Immature natural killer cell (primary cell): ENCODE measurements around the gene C3orf22. TPM values are rescaled to one million over a fixed set of nuclear protein-coding genes. Genes with fewer than 3 reads are reported as not detected.

ENCODE experiments used
- DNase-seq, 3 donors: peaks; one replicate each; pipeline ENCODE4 v3.0.0; 2022; ENCODE audit warnings: mixed read lengths in 1 of 3
- H3K27ac Mint-ChIP-seq, 6 donors: one replicate each; pipeline ENCODE4 v1.8.0; 2020; ENCODE audit warnings: mixed read lengths in 6 of 6, mild to moderate bottlenecking in 5 of 6, inconsistent platforms in 4 of 6, moderate library complexity in 3 of 6
- H3K27me3 Mint-ChIP-seq, 3 donors: one replicate each; pipeline ENCODE4 v1.8.0; 2020 to 2021; ENCODE audit warnings: low read depth in 3 of 3, mild to moderate bottlenecking in 3 of 3, mixed read lengths in 3 of 3, moderate library complexity in 3 of 3, inconsistent platforms in 1 of 3
- H3K36me3 Mint-ChIP-seq, 3 donors: one replicate each; pipeline ENCODE4 v1.8.0; 2020; ENCODE audit warnings: mixed read lengths in 3 of 3, inconsistent platforms in 2 of 3, mild to moderate bottlenecking in 2 of 3
- H3K4me1 Mint-ChIP-seq, 2 donors: one replicate each; pipeline ENCODE4 v1.8.0; 2020; ENCODE audit warnings: inconsistent platforms in 2 of 2, mild to moderate bottlenecking in 2 of 2, mixed read lengths in 2 of 2, moderate library complexity in 1 of 2
- H3K4me3 Mint-ChIP-seq, 5 donors: one replicate each; pipeline ENCODE4 v1.8.0; 2020; ENCODE audit warnings: mild to moderate bottlenecking in 5 of 5, mixed read lengths in 5 of 5, inconsistent platforms in 3 of 5, moderate library complexity in 3 of 5
- H3K9me3 Mint-ChIP-seq, 6 donors: one replicate each; pipeline ENCODE4 v1.8.0; 2020; ENCODE audit warnings: mild to moderate bottlenecking in 6 of 6, mixed read lengths in 6 of 6, inconsistent platforms in 4 of 6, moderate library complexity in 3 of 6
- polyA plus RNA-seq, 3 donors: library from polyadenylated mRNA; unstranded; fragments of 300-500 nt; fragmentation: Illumina TruSeq; gene quantifications; one replicate each; pipeline ENCODE4 v1.2.3, GENCODE V29; 2021

The C3orf22 gene
- polyA plus RNA-seq, 3 donors from 2014 or later: not detected

DNA sequence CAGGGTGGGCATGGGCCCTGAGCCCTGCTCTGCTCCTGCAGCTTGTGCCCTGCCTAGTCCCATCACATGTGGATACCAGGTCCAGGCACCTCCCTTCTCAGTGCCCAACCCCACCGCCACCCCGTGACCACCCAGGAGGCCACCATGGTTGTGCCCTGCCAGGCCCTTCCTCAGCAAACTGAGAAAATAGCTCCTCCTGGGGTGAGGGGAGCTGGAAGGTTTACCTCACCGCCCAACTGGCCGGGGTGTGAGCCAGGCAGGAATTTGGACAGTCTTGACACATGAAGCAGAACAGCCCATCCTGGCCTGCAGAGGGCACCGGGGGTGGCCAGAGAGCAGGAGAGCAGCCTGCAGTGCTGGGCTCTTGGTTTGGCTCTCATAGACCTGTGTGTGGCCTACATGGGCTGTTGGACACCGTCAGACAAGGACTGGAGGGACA is 11.4 kb upstream of the C3orf22 start:
- peaks cover 0 to 2% (median 2%) of the 10 kb centered on the region in 3 donors for H3K27me3 Mint-ChIP-seq
- H3K9me3 Mint-ChIP-seq: no peaks in the 10 kb centered on the region
- DNase-seq: no peak
- no peaks in the 10 kb centered on the region for H3K36me3 Mint-ChIP-seq
- H3K4me1 Mint-ChIP-seq: no peaks in the 10 kb centered on the region
- H3K4me3 Mint-ChIP-seq: no peak overlapping the region
- H3K27ac Mint-ChIP-seq: no peak overlapping the region

DNA sequence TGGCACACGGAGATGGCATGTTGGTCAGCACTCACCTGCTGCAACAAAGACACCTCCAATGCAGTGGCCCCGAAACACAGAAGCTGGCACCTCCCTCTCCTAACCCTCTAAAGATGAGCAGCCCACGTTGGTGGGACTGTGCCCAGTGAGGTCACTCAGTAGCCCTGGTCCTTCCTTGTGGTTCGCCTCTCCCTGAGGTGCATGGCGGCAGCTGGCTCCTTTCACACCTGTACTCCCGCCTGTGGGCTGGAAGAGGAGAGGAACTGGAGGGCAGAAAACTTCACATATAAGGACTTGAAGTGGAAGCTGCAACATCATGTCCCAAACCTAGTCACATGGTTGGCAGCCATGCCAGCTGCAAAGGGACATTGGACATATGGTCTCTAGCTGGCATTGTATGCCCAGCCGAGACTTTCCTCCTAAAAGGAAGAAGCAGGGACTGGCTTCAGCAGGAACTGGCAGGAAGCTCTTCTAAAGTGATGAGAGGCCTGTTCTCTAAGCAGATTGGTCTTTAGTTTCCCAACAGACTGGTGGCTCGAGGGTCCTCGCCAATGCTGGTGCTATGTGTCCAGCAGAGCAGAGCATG is 10.8 kb upstream of the C3orf22 start:
- H3K36me3 Mint-ChIP-seq: no peaks in the 10 kb centered on the region
- no peak overlapping the region for H3K4me3 Mint-ChIP-seq
- DNase-seq: no peak
- H3K9me3 Mint-ChIP-seq: no peaks in the 10 kb centered on the region
- H3K4me1 Mint-ChIP-seq: no peaks in the 10 kb centered on the region
- peaks cover 0 to 2% (median 0%) of the 10 kb centered on the region in 3 donors for H3K27me3 Mint-ChIP-seq
- H3K27ac Mint-ChIP-seq: no peak overlapping the region

DNA sequence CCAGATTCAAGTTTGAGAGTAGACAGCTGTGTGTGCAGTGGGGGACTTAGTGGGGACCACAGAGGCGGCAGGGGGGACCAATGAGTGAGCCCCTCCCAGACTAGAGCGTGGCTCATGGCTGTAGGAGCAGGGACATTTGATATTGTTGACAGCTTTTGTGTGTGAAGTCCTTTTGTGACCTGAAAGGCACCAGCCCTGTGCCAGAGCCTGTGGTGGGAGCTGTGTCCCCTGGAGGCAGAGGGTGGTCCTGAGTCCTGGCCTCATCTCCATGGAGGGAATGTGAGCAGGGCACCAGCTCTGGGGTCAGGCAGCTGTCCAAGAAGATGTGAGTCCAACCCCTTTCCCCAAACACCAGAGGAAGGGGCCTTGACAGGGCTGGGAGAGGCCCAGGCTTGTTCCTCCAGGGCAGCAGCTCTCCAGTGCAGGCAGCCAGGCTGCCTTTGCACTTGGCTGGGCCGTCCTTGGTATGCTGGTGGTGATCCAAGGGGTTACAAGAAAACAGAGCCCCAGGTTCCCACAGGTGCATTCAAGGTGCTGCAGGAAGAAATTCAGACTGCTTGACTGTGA is 10.1 kb upstream of the C3orf22 start:
- Mint-ChIP-seq H3K36me3 (no peaks in the 10 kb centered on the region), H3K4me1 (no peaks in the 10 kb centered on the region), H3K9me3 (no peaks in the 10 kb centered on the region), H3K27me3 (peaks cover 0 to 2% (median 0%) of the 10 kb centered on the region in 3 donors), H3K4me3 (no peak overlapping the region), H3K27ac (no peak overlapping the region)
- DNase-seq: no peak

DNA sequence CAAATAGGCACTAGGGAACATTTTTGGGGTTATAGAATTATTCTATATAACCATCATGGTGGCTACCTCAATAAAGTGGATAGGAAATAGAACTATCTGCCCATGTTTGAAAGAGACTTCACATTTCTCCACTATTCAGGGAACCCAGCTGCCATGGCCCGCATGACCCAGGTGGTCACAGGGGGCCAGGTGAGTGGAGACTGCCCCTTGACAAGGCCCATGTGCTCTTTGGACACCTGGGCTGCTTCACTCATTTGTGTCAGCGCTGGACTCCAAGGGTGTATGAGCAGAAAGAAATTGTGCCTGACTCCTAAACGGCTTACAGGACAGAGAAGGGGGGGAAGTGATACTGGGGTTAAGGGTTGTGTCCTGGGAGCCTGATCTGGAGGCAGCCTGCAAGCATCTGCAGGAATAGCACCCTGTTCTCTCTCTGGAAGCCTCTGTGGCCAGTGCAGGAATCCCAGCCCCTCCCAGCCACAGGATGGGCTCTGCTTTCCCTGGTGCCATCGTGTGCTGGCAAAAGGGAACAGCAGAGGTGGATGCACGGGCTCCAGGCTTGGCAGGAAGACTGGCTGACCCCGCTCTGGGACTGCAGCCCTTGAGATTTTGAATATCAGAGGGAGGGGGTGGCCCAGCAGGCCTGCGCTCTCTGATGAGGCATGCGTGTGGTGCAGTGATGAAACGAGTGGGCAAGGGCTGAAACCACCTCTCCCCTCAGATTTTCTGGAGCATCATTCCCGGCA is 9.1 kb upstream of the C3orf22 start:
- no peak for DNase-seq
- H3K36me3 Mint-ChIP-seq: no peaks in the 10 kb centered on the region
- no peak overlapping the region for H3K4me3 Mint-ChIP-seq
- no peaks in the 10 kb centered on the region for H3K4me1 Mint-ChIP-seq
- no peak overlapping the region for H3K27ac Mint-ChIP-seq
- H3K9me3 Mint-ChIP-seq: peaks cover 0 to 4% (median 0%) of the 10 kb centered on the region in 6 donors
- H3K27me3 Mint-ChIP-seq: peaks cover 0 to 3% (median 0%) of the 10 kb centered on the region in 3 donors

DNA sequence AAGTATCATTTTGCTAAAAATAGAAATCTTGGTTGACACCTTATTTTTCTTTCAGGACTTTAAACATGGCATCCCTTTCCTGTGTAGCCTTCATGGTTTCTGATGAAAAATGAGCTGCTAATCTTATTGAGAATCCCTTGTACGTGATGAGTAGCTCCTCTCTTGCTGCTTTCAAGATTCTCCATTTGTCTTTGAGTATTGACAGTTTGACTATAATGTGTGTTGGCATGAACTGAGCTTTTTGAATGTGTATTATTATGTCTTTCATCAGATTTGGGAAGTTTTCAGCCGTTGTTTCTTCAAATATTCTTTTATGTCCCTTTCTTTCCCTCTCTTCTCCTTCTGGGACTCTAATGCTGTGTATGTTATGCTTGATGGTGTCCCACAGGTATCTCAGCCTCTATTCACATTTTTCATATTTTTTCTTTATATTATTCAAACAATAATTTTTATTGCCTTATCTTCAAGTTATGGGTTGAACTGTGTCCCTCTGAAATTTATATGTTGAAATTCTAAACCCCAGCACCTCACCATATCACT is 4.1 kb upstream of the C3orf22 start:
- no peak for DNase-seq
- peaks cover 0 to 4% (median 0%) of the 10 kb centered on the region in 3 donors for H3K36me3 Mint-ChIP-seq
- H3K27me3 Mint-ChIP-seq: peaks cover 0 to 6% (median 3%) of the 10 kb centered on the region in 3 donors
- H3K9me3 Mint-ChIP-seq: peaks cover 0 to 6% (median 0%) of the 10 kb centered on the region in 6 donors
- no peaks in the 10 kb centered on the region for H3K4me1 Mint-ChIP-seq
- H3K27ac Mint-ChIP-seq: no peak overlapping the region
- H3K4me3 Mint-ChIP-seq: no peak overlapping the region

DNA sequence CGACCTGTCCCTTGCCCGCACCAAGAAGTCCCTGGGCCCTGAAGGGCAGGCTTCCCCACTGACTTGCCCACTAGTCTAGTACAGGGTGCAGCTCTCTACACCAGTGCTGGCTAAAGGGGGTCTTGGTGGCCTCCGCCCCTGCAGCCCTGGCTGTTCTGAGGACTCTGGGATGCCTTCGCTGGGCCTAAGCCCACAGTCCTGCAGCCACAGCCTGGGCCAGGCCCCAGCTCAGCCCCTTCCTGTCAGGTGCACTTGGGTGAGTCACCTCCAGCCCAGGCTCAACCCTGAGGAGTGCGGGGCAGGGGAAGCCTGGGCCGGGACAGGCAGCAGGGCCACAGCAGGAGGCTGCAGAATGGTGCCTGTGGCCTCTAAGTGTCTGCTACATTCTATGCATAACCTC is 971 bp downstream of the C3orf22 start:
- Mint-ChIP-seq H3K4me3 (no peak overlapping the region), H3K27me3 (peaks cover 0 to 3% (median 2%) of the 10 kb centered on the region in 3 donors), H3K4me1 (no peaks in the 10 kb centered on the region), H3K9me3 (peaks cover 0 to 4% (median 0%) of the 10 kb centered on the region in 6 donors), H3K36me3 (peaks cover 0 to 4% (median 0%) of the 10 kb centered on the region in 3 donors), H3K27ac (no peak overlapping the region)
- DNase-seq: no peak

DNA sequence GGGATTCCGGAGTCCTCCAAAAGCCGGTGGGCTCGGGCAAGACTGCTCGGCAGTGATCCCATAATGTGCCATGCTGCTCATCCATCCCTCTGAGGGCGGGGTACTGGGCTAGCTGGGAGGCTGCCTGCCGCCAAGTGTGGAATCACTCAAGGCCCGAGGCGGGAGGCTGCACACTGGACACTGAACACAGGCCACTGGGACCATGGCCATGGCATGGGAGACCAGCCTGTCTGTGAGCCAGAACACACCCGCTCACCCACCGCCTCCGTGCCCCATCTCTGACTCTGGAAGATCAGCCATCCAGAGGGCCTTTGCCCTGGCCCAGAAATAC is 1.4 kb downstream of the C3orf22 start:
- H3K27ac Mint-ChIP-seq: no peak overlapping the region
- H3K27me3 Mint-ChIP-seq: peaks cover 0 to 3% (median 0%) of the 10 kb centered on the region in 3 donors
- H3K4me3 Mint-ChIP-seq: no peak overlapping the region
- DNase-seq: no peak
- no peaks in the 10 kb centered on the region for H3K4me1 Mint-ChIP-seq
- H3K9me3 Mint-ChIP-seq: peaks cover 0 to 4% (median 0%) of the 10 kb centered on the region in 6 donors
- H3K36me3 Mint-ChIP-seq: peaks cover 0 to 4% (median 0%) of the 10 kb centered on the region in 3 donors

DNA sequence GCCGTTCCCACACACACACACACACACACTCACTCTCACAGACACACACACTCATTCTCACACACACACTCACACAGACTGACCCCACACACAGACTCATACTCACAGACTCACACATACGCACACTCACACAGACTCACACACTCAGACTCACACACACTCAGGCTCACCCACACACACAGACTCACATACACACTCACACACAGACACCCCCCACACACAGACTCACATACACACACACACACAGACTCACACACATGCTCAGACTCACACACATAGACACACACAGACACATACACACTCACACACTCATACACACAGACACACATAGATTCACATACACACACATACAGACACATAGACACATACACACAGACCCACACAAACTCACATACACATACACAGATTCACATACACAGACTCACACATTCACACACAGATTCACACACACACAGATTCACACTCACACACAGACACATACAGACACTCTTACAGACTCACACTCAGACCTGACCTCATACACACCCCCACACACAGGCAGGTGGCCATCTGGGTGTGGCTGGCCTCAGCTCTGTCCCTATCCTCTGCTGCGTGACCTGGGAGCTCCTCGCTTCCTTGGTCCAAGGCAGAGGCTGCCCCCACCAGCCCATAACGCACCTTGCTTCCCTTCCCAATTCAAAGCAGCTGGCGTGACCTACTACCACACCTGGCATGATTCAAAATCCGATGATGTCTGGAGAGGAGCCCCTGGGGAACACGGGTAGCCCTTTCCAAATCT is 1.9 kb downstream of the C3orf22 start:
- peaks cover 0 to 3% (median 0%) of the 10 kb centered on the region in 3 donors for H3K27me3 Mint-ChIP-seq
- no peaks in the 10 kb centered on the region for H3K9me3 Mint-ChIP-seq
- no peak overlapping the region for H3K4me3 Mint-ChIP-seq
- no peaks in the 10 kb centered on the region for H3K4me1 Mint-ChIP-seq
- H3K36me3 Mint-ChIP-seq: peaks cover 0 to under 1% (median 0%) of the 10 kb centered on the region in 3 donors
- DNase-seq: no peak
- H3K27ac Mint-ChIP-seq: no peak overlapping the region

DNA sequence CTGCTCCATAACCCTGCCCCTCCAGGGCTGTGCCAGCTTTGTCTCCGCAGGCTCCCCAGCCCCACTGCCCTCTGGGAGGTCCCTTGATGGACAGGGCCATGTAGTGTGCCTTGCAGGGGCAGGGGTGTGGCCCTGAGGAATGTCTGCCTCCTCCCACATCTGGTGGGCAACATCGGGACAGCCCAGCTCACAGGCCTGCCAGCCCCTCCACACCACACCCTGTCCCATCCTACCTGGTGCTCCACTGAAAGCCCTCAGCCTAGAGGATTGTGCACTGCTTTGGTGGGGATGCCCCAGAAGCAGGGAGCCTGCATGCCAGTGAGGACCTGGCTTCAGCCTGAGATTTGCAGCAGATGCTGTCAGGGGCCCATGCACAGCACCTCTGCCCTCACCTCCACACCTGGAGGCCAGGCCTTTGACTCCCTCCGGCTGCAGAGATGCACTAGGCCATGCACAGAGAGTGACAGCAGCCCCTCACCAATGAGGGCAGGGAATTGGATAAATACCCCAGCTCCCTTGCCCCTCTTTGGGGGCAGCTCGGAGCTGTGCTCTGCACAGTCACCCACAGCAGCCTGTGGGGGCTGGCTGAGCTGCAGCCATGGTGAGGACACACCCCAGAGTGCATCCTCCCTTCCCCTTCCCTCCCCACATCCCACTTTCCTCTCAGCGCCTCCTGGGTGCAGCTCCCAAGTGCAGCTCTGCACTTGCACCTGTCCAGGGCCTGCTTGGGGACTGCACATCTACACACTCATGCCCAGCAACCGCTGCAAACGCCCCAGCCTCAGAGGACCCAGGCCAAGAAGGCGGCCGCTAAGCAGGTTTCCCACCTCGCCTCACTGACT is 2.7 kb downstream of the C3orf22 start:
- DNase-seq: no peak
- Mint-ChIP-seq H3K36me3 (no peaks in the 10 kb centered on the region), H3K4me1 (no peaks in the 10 kb centered on the region), H3K27me3 (no peaks in the 10 kb centered on the region), H3K27ac (no peak overlapping the region), H3K4me3 (no peak overlapping the region), H3K9me3 (no peaks in the 10 kb centered on the region)

DNA sequence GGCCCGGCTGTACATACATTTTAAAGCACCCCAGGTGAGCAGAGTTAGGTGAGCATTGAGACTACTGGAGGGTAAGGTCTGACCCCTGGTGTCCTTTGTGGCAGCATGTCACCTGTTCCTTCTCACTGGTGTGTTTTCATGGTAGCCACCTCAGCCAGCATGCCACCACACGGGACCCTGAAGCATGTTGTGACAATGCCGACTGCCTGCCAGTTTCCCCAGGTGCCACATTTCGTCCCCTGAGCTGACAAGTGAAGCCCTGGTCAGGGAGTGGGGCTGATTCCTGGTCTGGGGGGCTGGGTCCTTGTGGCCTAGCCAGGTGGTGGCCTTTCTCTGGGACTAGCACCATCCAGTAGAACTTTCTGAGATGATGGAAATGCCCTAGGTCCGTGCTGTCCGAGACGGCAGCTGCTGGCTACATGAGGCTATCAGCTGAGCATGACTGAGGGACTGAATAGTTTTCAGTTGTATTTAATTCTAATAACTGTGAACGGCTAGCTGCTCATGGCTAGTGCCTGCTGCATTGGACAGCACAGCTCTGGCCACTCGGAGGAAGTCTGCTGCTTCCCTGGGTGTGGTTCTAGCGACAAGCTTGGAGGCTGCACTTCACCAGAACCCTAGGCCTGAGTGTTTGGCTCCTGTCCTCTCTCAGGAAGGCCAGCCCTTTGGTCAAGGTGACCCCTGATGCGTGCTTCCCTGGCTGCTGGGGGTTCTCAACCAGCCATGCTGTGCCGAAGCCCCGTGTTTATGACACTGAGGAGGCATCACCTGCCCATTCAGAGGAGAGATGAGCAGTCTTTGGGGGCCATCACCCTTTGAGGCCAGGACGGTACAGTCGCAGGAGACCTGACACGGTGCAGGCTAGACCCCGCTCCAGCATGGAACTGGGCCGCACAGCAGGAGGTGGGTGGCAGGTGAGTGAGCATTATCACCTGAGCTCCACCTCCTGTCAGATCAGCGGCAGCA is 3.9 kb downstream of the C3orf22 start:
- no peak for DNase-seq
- no peaks in the 10 kb centered on the region for H3K36me3 Mint-ChIP-seq
- H3K27ac Mint-ChIP-seq: no peak overlapping the region
- H3K4me3 Mint-ChIP-seq: no peak overlapping the region
- H3K9me3 Mint-ChIP-seq: no peaks in the 10 kb centered on the region
- peaks cover 0 to 3% (median 0%) of the 10 kb centered on the region in 3 donors for H3K27me3 Mint-ChIP-seq
- no peaks in the 10 kb centered on the region for H3K4me1 Mint-ChIP-seq

DNA sequence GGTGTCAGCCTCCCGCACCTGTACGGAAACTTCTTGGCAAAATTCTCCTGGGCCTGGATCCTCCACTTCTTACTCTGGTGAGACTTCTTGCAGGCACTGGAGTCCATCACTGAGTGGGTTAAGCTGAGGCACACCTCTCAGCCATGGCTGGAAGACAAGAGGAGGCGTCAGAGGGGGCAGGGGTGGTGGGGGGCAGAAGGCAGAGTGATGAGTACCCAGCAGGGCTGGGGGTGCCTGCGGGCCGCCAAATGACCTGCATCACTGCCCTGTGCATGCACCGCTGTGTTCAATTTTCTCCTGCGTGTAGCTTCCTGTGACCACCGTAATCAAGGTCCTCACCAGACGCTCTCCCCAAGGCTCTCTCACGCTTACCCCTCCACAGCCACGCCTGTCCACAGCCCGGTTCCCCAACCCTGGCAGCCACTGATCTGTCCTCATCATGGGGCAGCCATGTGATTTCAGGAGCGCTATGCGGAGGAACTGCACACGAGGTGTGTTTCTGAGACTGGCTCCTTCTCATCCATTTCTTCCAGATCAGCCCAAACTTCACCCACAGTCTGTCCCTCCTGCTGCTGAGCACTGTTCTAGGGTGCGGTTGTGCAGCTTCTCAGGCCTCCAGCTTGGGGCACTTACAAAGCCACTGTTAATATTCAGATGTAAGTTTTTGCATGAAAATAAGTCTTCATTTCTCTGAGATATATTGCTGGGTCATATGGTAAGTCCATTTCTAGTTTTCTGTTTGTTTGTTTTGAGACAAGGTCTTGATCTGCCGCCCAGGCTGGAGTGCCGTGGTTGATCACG is 5.2 kb downstream of the C3orf22 start:
- DNase-seq: no peak
- peaks cover 0 to 3% (median 0%) of the 10 kb centered on the region in 3 donors for H3K27me3 Mint-ChIP-seq

More for the DNA sequence above, 5.2 kb downstream of the C3orf22 start:
- Mint-ChIP-seq H3K9me3 (no peaks in the 10 kb centered on the region), H3K36me3 (no peaks in the 10 kb centered on the region), H3K4me3 (no peak overlapping the region), H3K4me1 (no peaks in the 10 kb centered on the region), H3K27ac (no peak overlapping the region)
